ENCODE data around the gene C4orf36.

DNA sequence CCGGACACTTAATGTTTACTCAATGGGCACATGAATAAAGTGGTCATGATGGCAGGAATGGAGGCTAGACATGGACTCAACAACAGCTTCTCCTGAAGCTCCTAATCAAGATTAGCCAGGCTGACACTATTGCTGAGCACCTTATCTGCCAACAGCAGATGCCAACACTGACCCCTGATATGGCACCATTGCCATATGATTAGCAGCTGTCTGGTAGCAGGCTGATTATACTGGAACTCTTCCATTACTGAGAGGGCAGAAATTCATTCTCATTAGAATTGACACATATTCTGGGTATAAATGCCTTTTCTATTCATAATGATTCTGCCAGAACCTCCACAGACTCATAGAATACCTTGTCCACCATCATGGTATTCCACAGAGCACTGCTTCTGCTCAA is 24.2 kb upstream of the C4orf36 start:
- TF ChIP-seq EZH2 (optimal IDR thresholded peaks at IDR 0.05; ENCODE audit: low read depth, low read length) = no peak
- TF ChIP-seq, protein P1, sequence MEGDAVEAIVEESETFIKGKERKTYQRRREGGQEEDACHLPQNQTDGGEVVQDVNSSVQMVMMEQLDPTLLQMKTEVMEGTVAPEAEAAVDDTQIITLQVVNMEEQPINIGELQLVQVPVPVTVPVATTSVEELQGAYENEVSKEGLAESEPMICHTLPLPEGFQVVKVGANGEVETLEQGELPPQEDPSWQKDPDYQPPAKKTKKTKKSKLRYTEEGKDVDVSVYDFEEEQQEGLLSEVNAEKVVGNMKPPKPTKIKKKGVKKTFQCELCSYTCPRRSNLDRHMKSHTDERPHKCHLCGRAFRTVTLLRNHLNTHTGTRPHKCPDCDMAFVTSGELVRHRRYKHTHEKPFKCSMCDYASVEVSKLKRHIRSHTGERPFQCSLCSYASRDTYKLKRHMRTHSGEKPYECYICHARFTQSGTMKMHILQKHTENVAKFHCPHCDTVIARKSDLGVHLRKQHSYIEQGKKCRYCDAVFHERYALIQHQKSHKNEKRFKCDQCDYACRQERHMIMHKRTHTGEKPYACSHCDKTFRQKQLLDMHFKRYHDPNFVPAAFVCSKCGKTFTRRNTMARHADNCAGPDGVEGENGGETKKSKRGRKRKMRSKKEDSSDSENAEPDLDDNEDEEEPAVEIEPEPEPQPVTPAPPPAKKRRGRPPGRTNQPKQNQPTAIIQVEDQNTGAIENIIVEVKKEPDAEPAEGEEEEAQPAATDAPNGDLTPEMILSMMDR (IDR thresholded peaks at IDR 0.05; ENCODE audit: low read length) = no peak

All from MM.1S (cell line).